ENCODE results near the gene SCG3. TPM values are rescaled to one million over a fixed set of nuclear protein-coding genes. Genes with fewer than 3 reads are reported as not detected.

The SCG3 gene
- total RNA-seq, 4 donors from 2014 or later: 0.41 TPM; not detected in 3

DNA sequence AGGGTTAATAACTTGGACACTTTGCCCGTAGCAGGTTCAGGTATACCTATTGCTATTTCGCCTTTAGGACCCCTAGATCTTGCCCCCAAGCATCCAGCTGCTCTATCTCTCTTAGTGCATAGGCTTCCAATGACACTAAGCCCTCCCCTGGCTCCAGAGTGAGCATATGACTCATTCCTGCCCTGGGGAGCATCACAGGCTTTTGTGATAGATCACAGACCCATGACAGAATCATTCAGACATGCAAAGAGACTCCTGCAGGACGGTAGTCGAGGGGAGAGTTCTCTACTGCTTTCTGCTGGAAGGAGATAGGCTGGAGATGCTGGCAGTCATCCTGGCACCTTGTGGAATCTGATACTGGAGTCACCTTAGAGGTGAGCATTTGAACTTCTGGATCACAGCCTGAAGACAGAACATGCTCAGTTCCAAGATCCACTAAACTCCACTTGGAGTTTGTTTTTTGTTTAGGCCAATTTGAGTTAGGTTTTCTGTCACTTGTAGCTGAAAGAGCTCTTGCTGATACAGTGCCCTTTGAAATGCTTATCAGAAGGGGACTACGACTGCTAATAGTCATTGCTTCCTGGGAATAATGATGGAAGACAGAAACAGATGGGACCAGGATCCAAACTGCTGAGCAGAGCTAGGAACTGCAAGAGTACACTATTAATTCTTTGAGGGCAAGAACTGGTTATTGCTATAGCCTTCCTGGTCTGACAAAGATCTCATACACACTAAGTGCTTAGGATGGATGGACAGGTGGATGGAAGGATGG lies 45.2 kb downstream of the SCG3 start:
- peak; percentile 71 to 91 for DNase-seq
- no peaks in the 10 kb centered on the region for H3K9me3 ChIP-seq
- peaks cover 5 to 8% of the 10 kb centered on the region in 2 donors for H3K4me1 ChIP-seq
- H3K4me3 ChIP-seq: no peak overlapping the region
- peak overlapping the region; percentile 75 to 77 for H3K27ac ChIP-seq
- intact Hi-C loops (cut with DNase I; ENCODE audit: low total_unique reads): no loop called here
- TF ChIP-seq POLR2A (IDR thresholded peaks at IDR 0.05) (no peak), CTCF (IDR thresholded peaks at IDR 0.05) (no peak)
- H3K36me3 ChIP-seq: no peaks in the 10 kb centered on the region
- H3K27me3 ChIP-seq: no peaks in the 10 kb centered on the region

DNA sequence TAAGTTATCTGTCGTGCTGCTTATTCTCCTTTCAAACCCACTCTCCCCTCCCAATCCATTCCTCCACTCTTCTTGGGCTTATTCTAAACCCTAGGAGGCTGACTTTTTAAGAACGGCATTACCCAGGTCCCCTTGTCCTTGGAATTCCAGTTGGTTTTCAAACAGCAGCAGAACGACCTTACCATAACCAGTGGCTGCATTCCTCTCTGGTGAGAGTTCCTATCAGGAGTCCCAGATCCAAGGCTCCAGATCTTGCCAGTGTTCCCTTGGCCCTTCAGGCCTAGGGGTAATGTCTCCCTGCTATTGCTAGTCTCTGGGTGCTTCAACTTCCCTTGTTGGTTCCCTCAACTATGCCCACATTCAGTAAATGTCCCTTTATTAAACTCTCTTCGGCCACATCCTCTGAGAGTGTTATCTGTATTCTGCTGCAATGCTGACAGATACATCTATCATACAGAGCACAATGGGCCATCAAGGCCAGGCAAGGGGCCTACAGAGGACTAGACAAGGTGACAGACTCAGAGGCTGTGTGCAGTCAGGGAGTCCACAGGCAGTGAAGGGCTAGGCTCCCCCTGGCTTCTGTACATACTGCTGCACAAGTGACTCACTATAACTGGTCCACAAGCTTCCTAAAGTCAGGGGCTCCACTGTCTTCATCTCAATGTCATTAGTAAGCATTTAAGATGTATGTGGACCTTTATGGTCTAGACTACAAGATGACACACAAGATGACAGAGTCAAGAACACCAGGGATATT lies 46.0 kb downstream of the SCG3 start:
- intact Hi-C loops (cut with DNase I; ENCODE audit: low total_unique reads): no loop called here
- Histone ChIP-seq H3K36me3 (no peaks in the 10 kb centered on the region), H3K27ac (peak overlapping the region; percentile 75 to 77), H3K4me1 (peaks cover 8 to 9% of the 10 kb centered on the region in 2 donors), H3K4me3 (no peak overlapping the region), H3K27me3 (no peaks in the 10 kb centered on the region), H3K9me3 (no peaks in the 10 kb centered on the region)
- no peak for TF ChIP-seq CTCF (IDR thresholded peaks at IDR 0.05)
- TF ChIP-seq POLR2A (IDR thresholded peaks at IDR 0.05): no peak
- no peak for DNase-seq

DNA sequence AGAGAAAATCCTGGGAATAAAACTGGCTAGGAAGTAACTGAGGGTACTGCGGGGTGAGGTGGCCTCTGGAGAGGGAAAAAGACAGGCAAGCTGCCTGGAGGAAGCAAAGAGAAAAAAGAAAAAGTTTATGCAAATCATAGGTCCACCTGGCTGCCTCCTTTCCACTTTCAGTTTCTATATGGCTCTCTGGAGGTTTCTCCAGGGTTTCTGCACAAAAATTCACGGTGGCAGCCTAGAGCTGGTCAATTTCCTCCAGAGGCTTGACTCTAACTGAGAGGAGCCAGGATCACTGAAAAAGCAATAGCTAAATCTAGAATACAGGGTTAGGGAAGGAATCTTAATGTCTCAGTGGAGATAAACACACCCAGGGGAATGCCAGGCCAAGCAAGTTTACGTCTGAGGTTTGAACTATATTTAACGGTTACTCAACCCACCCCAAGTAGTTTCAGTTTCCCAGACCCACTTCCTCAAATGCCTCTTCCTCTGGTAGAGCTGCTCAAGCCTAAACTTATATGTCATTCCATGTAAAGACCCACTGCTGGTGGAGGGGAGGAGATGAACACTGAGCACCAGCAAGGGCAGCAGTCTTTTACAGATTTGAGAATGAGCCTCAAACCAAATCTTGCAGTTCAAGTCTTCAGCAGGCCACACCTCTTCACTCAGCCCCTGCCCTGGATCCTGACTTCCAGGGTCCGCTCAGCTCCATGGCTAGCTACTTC lies 50.4 kb downstream of the SCG3 start:
- H3K4me3 ChIP-seq: peak overlapping the region in 1 of 2 donors; percentile 9
- peak overlapping the region; percentile 83 to 85 for H3K27ac ChIP-seq
- TF ChIP-seq POLR2A (IDR thresholded peaks at IDR 0.05) (no peak), CTCF (IDR thresholded peaks at IDR 0.05) (no peak)
- no peaks in the 10 kb centered on the region for H3K9me3 ChIP-seq
- no peaks in the 10 kb centered on the region for H3K36me3 ChIP-seq
- no peaks in the 10 kb centered on the region for H3K27me3 ChIP-seq
- intact Hi-C loops (cut with DNase I; ENCODE audit: low total_unique reads): no loop called here
- H3K4me1 ChIP-seq: peaks cover 0 to 8% of the 10 kb centered on the region in 2 donors
- DNase-seq: no peak

- Histone ChIP-seq H3K36me3 (no peaks in the 10 kb centered on the region), H3K4me1 (peaks cover 0 to 4% of the 10 kb centered on the region in 2 donors), H3K27ac (peak overlapping the region; percentile 83 to 85), H3K27me3 (no peaks in the 10 kb centered on the region), H3K4me3 (no peak overlapping the region), H3K9me3 (no peaks in the 10 kb centered on the region)
- TF ChIP-seq CTCF (IDR thresholded peaks at IDR 0.05) (no peak), POLR2A (IDR thresholded peaks at IDR 0.05) (no peak)
- no peak for DNase-seq
- intact Hi-C loops (cut with DNase I; ENCODE audit: low total_unique reads): no loop called here
Measured at GRCh38 chr15:51732646-51733045, 51.3 kb downstream of the SCG3 start.
